Suprapubic skin (tissue), 4 donors: ENCODE results near the gene MAST2.

Experiments used
- CTCF ChIP-seq, 2 donors: fragments of 200-600 bp in 1 of 2; fragments of 450-650 bp in 1 of 2; sonication (generic) in 1 of 2; IDR thresholded peaks; one replicate each; pipeline ENCODE4 v1.5.1; 2016 to 2019; ENCODE audit warnings: antibody characterized with exemption in 2 of 2, mild to moderate bottlenecking in 1 of 2, moderate library complexity in 1 of 2
- EP300 ChIP-seq: sonication (generic); formaldehyde crosslinking; IDR thresholded peaks from one replicate; pipeline ENCODE4 v1.6.1; 2017; ENCODE audit warnings: antibody characterized with exemption
- POLR2A ChIP-seq, 2 donors: fragments of 450-650 bp; IDR thresholded peaks; one replicate each; pipeline ENCODE4 v1.6.1; 2017; ENCODE audit warnings: antibody characterized with exemption in 2 of 2, mild to moderate bottlenecking in 2 of 2, moderate library complexity in 2 of 2
- POLR2AphosphoS5 ChIP-seq, 3 donors: sonication (generic); formaldehyde crosslinking; IDR thresholded peaks; one replicate each; pipeline ENCODE4 v1.6.1; 2017; ENCODE audit warnings: antibody characterized with exemption in 3 of 3

DNA sequence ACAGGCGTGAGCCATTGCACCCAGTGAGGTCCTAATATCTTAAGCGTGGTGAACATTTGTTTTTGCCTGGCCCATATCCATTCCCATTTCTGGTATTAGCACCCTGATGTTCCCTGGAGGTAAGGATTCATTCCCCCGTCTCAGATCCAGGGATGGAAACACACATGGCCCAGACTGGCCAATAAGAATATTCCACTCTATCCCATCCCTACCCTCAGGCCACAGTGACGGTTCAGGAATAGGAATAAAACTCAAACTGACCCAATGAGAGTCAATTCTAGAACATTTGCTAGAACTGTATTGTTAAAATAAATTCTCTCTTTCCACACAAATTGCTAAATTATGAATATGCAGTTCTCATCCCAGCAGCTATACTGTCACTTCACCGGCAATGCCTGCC lies 252.9 kb downstream of the MAST2 start:
- no peak for TF ChIP-seq EP300
- TF ChIP-seq POLR2A (IDR thresholded peaks at IDR 0.05): no peak
- TF ChIP-seq CTCF (IDR thresholded peaks at IDR 0.05): no peak
- no peak for TF ChIP-seq POLR2AphosphoS5 (IDR thresholded peaks at IDR 0.05)
